Heart left ventricle (tissue), 13 donors: Measurements from ENCODE around the gene H2AZ2.
A peak's percentile ranks its signal among the peaks of the same experiment; 100 is the strongest.

Experiments
- POLR2A ChIP-seq, 2 donors: fragments of 450-650 bp; IDR thresholded peaks; one replicate each; pipeline ENCODE4 v1.6.1; 2017; ENCODE audit warnings: antibody characterized with exemption in 2 of 2, mild to moderate bottlenecking in 2 of 2, moderate library complexity in 2 of 2
- TF ChIP-seq, protein P1 (sequence below), 12 donors: fragments of 200-600 bp; sonication (generic) in 4 of 12; IDR thresholded peaks; one replicate each; pipeline versions ENCODE4 v1.5.0 to v1.8.0; 2018 to 2022; ENCODE audit warnings: antibody characterized with exemption in 12 of 12, mild to moderate bottlenecking in 5 of 12
- donor health status: ischemic (EF 13 %, LVEDD 7.1; RV severe dilation, severe dysfunction).
- donor health status: DM: no; HTN: yes; CAD: no.
- donor health status: DM: no; HTN: no; CAD: no.
- donor health status: ischemic (EF 25% LVEDD 6.9; RV normal size, moderate dysfunction).
- donor health status: ischemic (EF 25% LVEDD 5.7; RV mildly dilated, moderate dysfunction).
- donor health status: ischemic (EF 35%, LVEDD 5.7; RV mildly dilated, moderate dysfunction).
- donor health status: nonischemic (EF 11% LVEDD 7.7; RV severe dilation, severe dysfunction).
- donor health status: DM: yes; HTN: yes; CAD: no.
- donor health status: PGD.
- donor health status: ischemic (EF 29% LVEDD 5.4; RV normal size, mild dysfunction).
- donor health status: nonischemic (EF 23%, LVEDD 6.1; RV moderate dilation, normal function).

DNA sequence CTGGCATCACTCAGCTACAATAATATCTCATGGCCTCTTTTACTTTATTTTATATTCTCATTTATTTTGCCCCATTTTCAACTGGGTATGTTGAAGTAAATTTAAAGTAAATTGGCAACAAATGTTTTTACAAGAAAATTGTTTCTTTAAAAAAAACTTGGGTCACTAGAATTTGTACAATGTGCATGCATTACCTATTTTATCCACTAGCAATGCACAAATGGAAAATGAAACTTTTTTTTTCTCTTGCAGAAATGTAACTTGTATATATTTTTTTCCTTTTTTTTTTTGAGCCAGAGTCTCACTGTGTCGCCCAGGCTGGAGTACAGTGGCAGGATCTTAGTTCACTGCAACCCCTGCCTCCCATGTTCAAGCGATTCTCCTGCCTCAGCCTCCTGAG is 10.3 kb upstream of the H2AZ2 start:
- TF ChIP-seq, protein P1, sequence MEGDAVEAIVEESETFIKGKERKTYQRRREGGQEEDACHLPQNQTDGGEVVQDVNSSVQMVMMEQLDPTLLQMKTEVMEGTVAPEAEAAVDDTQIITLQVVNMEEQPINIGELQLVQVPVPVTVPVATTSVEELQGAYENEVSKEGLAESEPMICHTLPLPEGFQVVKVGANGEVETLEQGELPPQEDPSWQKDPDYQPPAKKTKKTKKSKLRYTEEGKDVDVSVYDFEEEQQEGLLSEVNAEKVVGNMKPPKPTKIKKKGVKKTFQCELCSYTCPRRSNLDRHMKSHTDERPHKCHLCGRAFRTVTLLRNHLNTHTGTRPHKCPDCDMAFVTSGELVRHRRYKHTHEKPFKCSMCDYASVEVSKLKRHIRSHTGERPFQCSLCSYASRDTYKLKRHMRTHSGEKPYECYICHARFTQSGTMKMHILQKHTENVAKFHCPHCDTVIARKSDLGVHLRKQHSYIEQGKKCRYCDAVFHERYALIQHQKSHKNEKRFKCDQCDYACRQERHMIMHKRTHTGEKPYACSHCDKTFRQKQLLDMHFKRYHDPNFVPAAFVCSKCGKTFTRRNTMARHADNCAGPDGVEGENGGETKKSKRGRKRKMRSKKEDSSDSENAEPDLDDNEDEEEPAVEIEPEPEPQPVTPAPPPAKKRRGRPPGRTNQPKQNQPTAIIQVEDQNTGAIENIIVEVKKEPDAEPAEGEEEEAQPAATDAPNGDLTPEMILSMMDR (IDR thresholded peaks at IDR 0.05), result peak in 2 of 12 donors; percentile 24 to 40
- no peak for TF ChIP-seq POLR2A (IDR thresholded peaks at IDR 0.05)
